ENCODE results near the gene ERBB2. TPM values are rescaled to one million over a fixed set of nuclear protein-coding genes. Genes with fewer than 3 reads are reported as not detected.
A peak's percentile ranks its signal among the peaks of the same experiment; 100 is the strongest.

The ERBB2 gene
- total and polyA plus RNA-seq, 2 of the 13 experiments (the other 11 are each of a cell fraction or from before 2014, with no cell fraction given), result 57.7 to 64.1 TPM

- TF ChIP-seq, protein P1, sequence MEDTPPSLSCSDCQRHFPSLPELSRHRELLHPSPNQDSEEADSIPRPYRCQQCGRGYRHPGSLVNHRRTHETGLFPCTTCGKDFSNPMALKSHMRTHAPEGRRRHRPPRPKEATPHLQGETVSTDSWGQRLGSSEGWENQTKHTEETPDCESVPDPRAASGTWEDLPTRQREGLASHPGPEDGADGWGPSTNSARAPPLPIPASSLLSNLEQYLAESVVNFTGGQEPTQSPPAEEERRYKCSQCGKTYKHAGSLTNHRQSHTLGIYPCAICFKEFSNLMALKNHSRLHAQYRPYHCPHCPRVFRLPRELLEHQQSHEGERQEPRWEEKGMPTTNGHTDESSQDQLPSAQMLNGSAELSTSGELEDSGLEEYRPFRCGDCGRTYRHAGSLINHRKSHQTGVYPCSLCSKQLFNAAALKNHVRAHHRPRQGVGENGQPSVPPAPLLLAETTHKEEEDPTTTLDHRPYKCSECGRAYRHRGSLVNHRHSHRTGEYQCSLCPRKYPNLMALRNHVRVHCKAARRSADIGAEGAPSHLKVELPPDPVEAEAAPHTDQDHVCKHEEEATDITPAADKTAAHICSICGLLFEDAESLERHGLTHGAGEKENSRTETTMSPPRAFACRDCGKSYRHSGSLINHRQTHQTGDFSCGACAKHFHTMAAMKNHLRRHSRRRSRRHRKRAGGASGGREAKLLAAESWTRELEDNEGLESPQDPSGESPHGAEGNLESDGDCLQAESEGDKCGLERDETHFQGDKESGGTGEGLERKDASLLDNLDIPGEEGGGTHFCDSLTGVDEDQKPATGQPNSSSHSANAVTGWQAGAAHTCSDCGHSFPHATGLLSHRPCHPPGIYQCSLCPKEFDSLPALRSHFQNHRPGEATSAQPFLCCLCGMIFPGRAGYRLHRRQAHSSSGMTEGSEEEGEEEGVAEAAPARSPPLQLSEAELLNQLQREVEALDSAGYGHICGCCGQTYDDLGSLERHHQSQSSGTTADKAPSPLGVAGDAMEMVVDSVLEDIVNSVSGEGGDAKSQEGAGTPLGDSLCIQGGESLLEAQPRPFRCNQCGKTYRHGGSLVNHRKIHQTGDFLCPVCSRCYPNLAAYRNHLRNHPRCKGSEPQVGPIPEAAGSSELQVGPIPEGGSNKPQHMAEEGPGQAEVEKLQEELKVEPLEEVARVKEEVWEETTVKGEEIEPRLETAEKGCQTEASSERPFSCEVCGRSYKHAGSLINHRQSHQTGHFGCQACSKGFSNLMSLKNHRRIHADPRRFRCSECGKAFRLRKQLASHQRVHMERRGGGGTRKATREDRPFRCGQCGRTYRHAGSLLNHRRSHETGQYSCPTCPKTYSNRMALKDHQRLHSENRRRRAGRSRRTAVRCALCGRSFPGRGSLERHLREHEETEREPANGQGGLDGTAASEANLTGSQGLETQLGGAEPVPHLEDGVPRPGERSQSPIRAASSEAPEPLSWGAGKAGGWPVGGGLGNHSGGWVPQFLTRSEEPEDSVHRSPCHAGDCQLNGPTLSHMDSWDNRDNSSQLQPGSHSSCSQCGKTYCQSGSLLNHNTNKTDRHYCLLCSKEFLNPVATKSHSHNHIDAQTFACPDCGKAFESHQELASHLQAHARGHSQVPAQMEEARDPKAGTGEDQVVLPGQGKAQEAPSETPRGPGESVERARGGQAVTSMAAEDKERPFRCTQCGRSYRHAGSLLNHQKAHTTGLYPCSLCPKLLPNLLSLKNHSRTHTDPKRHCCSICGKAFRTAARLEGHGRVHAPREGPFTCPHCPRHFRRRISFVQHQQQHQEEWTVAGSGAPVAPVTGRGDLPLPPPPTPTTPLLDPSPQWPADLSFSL (CRISPR knock-in tag; IDR thresholded peaks at IDR 0.05), result peak; percentile 78
- TF ChIP-seq RBFOX2 (IDR thresholded peaks at IDR 0.05; ENCODE audit: low read depth, low read length), result no peak
- no peak for TF ChIP-seq SMARCC2 (IDR thresholded peaks at IDR 0.05)
- TF ChIP-seq, protein P2, sequence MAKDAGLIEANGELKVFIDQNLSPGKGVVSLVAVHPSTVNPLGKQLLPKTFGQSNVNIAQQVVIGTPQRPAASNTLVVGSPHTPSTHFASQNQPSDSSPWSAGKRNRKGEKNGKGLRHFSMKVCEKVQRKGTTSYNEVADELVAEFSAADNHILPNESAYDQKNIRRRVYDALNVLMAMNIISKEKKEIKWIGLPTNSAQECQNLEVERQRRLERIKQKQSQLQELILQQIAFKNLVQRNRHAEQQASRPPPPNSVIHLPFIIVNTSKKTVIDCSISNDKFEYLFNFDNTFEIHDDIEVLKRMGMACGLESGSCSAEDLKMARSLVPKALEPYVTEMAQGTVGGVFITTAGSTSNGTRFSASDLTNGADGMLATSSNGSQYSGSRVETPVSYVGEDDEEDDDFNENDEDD (CRISPR knock-in tag; IDR thresholded peaks at IDR 0.05; ENCODE audit: borderline replicate concordance), result 0 out of 2 replicates have a peak, but pooled peaks have one; percentile 8
- TF ChIP-seq TBL1XR1 (IDR thresholded peaks at IDR 0.05; ENCODE audit: borderline replicate concordance, low read length, partially characterized antibody), result peak; percentile 71
- TF ChIP-seq ZNF629 (CRISPR knock-in tag; conservative IDR thresholded peaks at IDR 0.05), result no peak
- no peak for TF ChIP-seq ZNF44 (CRISPR knock-in tag; IDR thresholded peaks at IDR 0.05)
- no peak for TF ChIP-seq NFE2L1 (CRISPR knock-in tag; IDR thresholded peaks at IDR 0.05; ENCODE audit: borderline replicate concordance)
- TF ChIP-seq, protein P3, sequence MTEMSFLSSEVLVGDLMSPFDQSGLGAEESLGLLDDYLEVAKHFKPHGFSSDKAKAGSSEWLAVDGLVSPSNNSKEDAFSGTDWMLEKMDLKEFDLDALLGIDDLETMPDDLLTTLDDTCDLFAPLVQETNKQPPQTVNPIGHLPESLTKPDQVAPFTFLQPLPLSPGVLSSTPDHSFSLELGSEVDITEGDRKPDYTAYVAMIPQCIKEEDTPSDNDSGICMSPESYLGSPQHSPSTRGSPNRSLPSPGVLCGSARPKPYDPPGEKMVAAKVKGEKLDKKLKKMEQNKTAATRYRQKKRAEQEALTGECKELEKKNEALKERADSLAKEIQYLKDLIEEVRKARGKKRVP (CRISPR knock-in tag; IDR thresholded peaks at IDR 0.05), result peak in 1 of 2 experiments; percentile 92; a peak in 2 of 4 replicates
- peak; percentile 51; the same call in 1 of the 2 replicates for TF ChIP-seq ZNF724P (CRISPR knock-in tag; IDR thresholded peaks at IDR 0.05; ENCODE audit: borderline replicate concordance)
- TF ChIP-seq MAFG (CRISPR knock-in tag; IDR thresholded peaks at IDR 0.05), result no peak
- TF ChIP-seq ZBTB7A (CRISPR knock-in tag; IDR thresholded peaks at IDR 0.05), result peak; percentile 89
- no peak for TF ChIP-seq KDM2A (CRISPR knock-in tag; IDR thresholded peaks at IDR 0.05; ENCODE audit: borderline replicate concordance, low read depth)
- TF ChIP-seq, protein P4, sequence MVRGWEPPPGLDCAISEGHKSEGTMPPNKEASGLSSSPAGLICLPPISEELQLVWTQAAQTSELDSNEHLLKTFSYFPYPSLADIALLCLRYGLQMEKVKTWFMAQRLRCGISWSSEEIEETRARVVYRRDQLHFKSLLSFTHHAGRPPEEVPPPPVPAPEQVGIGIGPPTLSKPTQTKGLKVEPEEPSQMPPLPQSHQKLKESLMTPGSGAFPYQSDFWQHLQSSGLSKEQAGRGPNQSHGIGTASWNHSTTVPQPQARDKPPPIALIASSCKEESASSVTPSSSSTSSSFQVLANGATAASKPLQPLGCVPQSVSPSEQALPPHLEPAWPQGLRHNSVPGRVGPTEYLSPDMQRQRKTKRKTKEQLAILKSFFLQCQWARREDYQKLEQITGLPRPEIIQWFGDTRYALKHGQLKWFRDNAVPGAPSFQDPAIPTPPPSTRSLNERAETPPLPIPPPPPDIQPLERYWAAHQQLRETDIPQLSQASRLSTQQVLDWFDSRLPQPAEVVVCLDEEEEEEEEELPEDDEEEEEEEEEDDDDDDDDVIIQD (CRISPR knock-in tag; IDR thresholded peaks at IDR 0.05; ENCODE audit: low read depth), result no peak
- TF ChIP-seq, protein P5, sequence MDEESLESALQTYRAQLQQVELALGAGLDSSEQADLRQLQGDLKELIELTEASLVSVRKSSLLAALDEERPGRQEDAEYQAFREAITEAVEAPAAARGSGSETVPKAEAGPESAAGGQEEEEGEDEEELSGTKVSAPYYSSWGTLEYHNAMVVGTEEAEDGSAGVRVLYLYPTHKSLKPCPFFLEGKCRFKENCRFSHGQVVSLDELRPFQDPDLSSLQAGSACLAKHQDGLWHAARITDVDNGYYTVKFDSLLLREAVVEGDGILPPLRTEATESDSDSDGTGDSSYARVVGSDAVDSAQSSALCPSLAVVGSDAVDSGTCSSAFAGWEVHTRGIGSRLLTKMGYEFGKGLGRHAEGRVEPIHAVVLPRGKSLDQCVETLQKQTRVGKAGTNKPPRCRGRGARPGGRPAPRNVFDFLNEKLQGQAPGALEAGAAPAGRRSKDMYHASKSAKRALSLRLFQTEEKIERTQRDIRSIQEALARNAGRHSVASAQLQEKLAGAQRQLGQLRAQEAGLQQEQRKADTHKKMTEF (CRISPR knock-in tag; IDR thresholded peaks at IDR 0.05), result no peak
- peak; percentile 50; the same call in 1 of the 2 replicates for TF ChIP-seq ZNF430 (CRISPR knock-in tag; IDR thresholded peaks at IDR 0.05)
Observed at GRCh38 chr17:39702901-39703893, 3.3 kb downstream of the ERBB2 start (continued).
